Upper lobe of left lung (tissue), 6 donors: ENCODE results near the gene ZNF557. TPM values are rescaled to one million over a fixed set of nuclear protein-coding genes. Genes with fewer than 3 reads are reported as not detected.
A peak's percentile ranks its signal among the peaks of the same experiment; 100 is the strongest.

Experiments used
- ATAC-seq, 2 donors: fragments of 200-7000 bp; cut with Tn5 transposase; one replicate each; pipeline ENCODE4 v1.9.1; 2022; ENCODE audit warnings: mild to moderate bottlenecking in 2 of 2, moderate library complexity in 2 of 2; ENCODE audit not compliant: low FRiP score in 2 of 2
- DNase-seq, 2 donors: peaks; one replicate each; pipeline ENCODE4 v3.0.0-alpha.2; 2019 to 2020
- H3K27ac ChIP-seq, 4 donors: fragments of 200-600 bp; sonication (generic); one replicate each; pipeline ENCODE4 v1.5.1; 2016 to 2019
- H3K27me3 ChIP-seq, 4 donors: fragments of 200-600 bp; sonication (generic); one replicate each; pipeline ENCODE4 v1.5.1; 2017 to 2019
- H3K36me3 ChIP-seq, 4 donors: fragments of 200-600 bp; sonication (generic); one replicate each; pipeline ENCODE4 v1.5.1; 2016 to 2019
- H3K4me1 ChIP-seq, 4 donors: fragments of 200-600 bp; sonication (generic); one replicate each; pipeline ENCODE4 v1.5.1; 2018 to 2019
- H3K4me3 ChIP-seq, 4 donors: fragments of 200-600 bp; sonication (generic); one replicate each; pipeline ENCODE4 v1.5.1; 2017 to 2019; ENCODE audit warnings: mild to moderate bottlenecking in 2 of 4, moderate library complexity in 1 of 4
- H3K9me3 ChIP-seq, 4 donors: fragments of 200-600 bp; sonication (generic); one replicate each; pipeline ENCODE4 v1.5.1; 2018 to 2019
- CTCF ChIP-seq, 6 experiments: fragments of 450-650 bp in 4 of 6; fragments of 200-600 bp in 2 of 6; sonication (generic) in 2 of 6; IDR thresholded peaks; one replicate each; pipeline ENCODE4 v1.5.1; 2016 to 2019; ENCODE audit warnings: antibody characterized with exemption in 6 of 6
- EP300 ChIP-seq, 4 donors: sonication (generic); formaldehyde crosslinking; IDR thresholded peaks; one replicate each; pipeline ENCODE4 v1.5.1; 2017; ENCODE audit warnings: antibody characterized with exemption in 4 of 4, control low read depth in 2 of 4
- POLR2A ChIP-seq, 4 donors: fragments of 450-650 bp; IDR thresholded peaks; one replicate each; pipeline ENCODE4 v1.5.1; 2016 to 2017; ENCODE audit warnings: antibody characterized with exemption in 4 of 4, mild to moderate bottlenecking in 2 of 4
- POLR2AphosphoS5 ChIP-seq, 2 donors: sonication (generic); formaldehyde crosslinking; IDR thresholded peaks; one replicate each; pipeline ENCODE4 v1.5.1; 2017; ENCODE audit warnings: antibody characterized with exemption in 2 of 2
- WGBS, 2 donors: methylation state at CpG; one replicate each; pipeline ENCODE4 v1.1.5; 2017 to 2018; 5-methylcytosine and 5-hydroxymethylcytosine counted together
- total RNA-seq, 6 donors: library from RNA; depleted of rRNA in 4 of 6; stranded (reverse); fragments of >200 nt in 4 of 6; gene quantifications; one replicate each; pipeline versions ENCODE4 v1.1.0 to v1.2.1, GENCODE V29; 2016 to 2021
- donor health status: DM: no; HTN: no; CAD: no; lungs with moderate emphysema.
- donor health status: DM: no; HTN: yes; CAD: no; lungs with severe emphysema.

Gene ZNF557
- total RNA-seq, 6 donors from 2014 or later = 2.4 to 22.0 (median 9.9) TPM

GRCh38 chr19:7115721-7116120 is 46.2 kb downstream of the ZNF557 start:
- Histone ChIP-seq H3K9me3 (no peaks in the 10 kb centered on the region), H3K36me3 (peaks cover 4 to 40% (median 14%) of the 10 kb centered on the region in 4 donors), H3K27ac (no peak overlapping the region), H3K4me3 (no peak overlapping the region), H3K27me3 (no peaks in the 10 kb centered on the region), H3K4me1 (no peaks in the 10 kb centered on the region)
- DNase-seq = no peak
- 75 to 82% methylated on average over 5 to 6 of the region's 6 CpGs for WGBS, 2 donors
- no peak for TF ChIP-seq CTCF (IDR thresholded peaks at IDR 0.05)
- no peak for TF ChIP-seq POLR2AphosphoS5 (IDR thresholded peaks at IDR 0.05)
- TF ChIP-seq POLR2A (IDR thresholded peaks at IDR 0.05) = no peak
- no peak for TF ChIP-seq EP300 (IDR thresholded peaks at IDR 0.05)
- ATAC-seq = no peak

- no peak for ATAC-seq
- Histone ChIP-seq H3K27ac (no peak overlapping the region), H3K9me3 (no peaks in the 10 kb centered on the region), H3K27me3 (no peaks in the 10 kb centered on the region), H3K4me3 (no peak overlapping the region), H3K4me1 (no peaks in the 10 kb centered on the region), H3K36me3 (peaks cover 10 to 55% (median 26%) of the 10 kb centered on the region in 4 donors)
- TF ChIP-seq CTCF (IDR thresholded peaks at IDR 0.05) (no peak), POLR2A (IDR thresholded peaks at IDR 0.05) (no peak), POLR2AphosphoS5 (IDR thresholded peaks at IDR 0.05) (no peak)
- 86 to 91% methylated on average over 10 to 11 of the region's 11 CpGs for WGBS, 2 donors
- DNase-seq = no peak
Measured at GRCh38 chr19:7117248-7117647, 47.7 kb downstream of the ZNF557 start.

DNA sequence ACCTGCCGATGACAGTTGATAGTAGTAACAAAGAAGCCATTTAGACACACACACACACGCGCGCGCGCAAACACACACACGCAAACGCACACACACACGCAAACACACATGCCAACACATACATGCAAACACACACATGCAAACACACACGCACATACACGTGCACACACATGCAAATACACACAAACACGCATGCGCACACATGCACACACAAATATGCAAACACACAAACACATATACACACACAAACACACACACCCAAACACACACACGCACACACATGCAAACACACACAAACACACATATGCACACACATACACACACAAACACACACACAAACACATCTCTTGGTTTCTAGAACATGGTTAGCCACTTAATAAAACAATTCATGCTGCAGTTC is 50.1 kb downstream of the ZNF557 start:
- H3K4me1 ChIP-seq = no peaks in the 10 kb centered on the region
- H3K36me3 ChIP-seq = peaks cover 14 to 63% (median 34%) of the 10 kb centered on the region in 4 donors
- H3K4me3 ChIP-seq = no peak overlapping the region
- TF ChIP-seq POLR2A (IDR thresholded peaks at IDR 0.05) (no peak), EP300 (IDR thresholded peaks at IDR 0.05) (no peak), CTCF (IDR thresholded peaks at IDR 0.05) (no peak), POLR2AphosphoS5 (IDR thresholded peaks at IDR 0.05) (no peak)
- 87 to 94% methylated on average over 14 of the region's 14 CpGs for WGBS, 2 donors
- no peaks in the 10 kb centered on the region for H3K9me3 ChIP-seq
- ATAC-seq (no peak), DNase-seq (peak in 1 of 2 donors; percentile 25)
- H3K27ac ChIP-seq = no peak overlapping the region
- no peaks in the 10 kb centered on the region for H3K27me3 ChIP-seq

DNA sequence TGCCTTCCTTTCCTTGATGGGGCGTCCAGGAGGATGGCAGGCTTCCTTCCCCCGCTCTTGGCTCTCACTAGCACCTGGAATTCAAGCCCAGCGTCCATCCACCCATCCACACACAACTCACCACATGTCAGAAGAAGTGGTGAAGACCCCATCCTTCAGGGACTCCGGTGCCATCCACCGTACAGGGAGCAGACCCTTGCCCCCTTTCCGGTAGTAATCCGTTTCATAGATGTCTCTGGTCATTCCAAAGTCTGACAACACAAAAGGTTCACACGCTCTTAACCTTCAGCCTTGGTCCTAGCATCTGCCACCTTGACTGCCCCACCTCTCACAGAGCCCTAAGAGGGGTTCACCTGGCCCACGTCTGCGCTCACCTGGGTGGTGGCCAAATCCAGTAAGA is 51.0 kb downstream of the ZNF557 start:
- WGBS, 2 donors = 92 to 95% methylated on average over 10 of the region's 10 CpGs
- Histone ChIP-seq H3K27ac (no peak overlapping the region), H3K4me3 (no peak overlapping the region), H3K36me3 (peaks cover 20 to 70% (median 43%) of the 10 kb centered on the region in 4 donors), H3K9me3 (peaks cover 0 to 5% (median 1%) of the 10 kb centered on the region in 4 donors), H3K27me3 (no peaks in the 10 kb centered on the region), H3K4me1 (no peaks in the 10 kb centered on the region)
- TF ChIP-seq EP300 (IDR thresholded peaks at IDR 0.05) (no peak), CTCF (IDR thresholded peaks at IDR 0.05) (no peak), POLR2A (IDR thresholded peaks at IDR 0.05) (no peak), POLR2AphosphoS5 (IDR thresholded peaks at IDR 0.05) (no peak)
- DNase-seq = no peak
- no peak for ATAC-seq

- ATAC-seq (no peak), DNase-seq (peak in 1 of 2 donors; percentile 62)
- peaks cover 9 to 21% (median 15%) of the 10 kb centered on the region in 4 donors for H3K9me3 ChIP-seq
- H3K27me3 ChIP-seq = no peaks in the 10 kb centered on the region
- H3K36me3 ChIP-seq = peaks cover 38 to 77% (median 53%) of the 10 kb centered on the region in 4 donors
- WGBS, 2 donors = 93 to 97% methylated on average over 9 to 14 of the region's 16 CpGs
- TF ChIP-seq POLR2AphosphoS5 (IDR thresholded peaks at IDR 0.05) (no peak), POLR2A (IDR thresholded peaks at IDR 0.05) (no peak), EP300 (IDR thresholded peaks at IDR 0.05) (no peak), CTCF (IDR thresholded peaks at IDR 0.05) (no peak)
- H3K4me1 ChIP-seq = no peaks in the 10 kb centered on the region
- no peak overlapping the region for H3K4me3 ChIP-seq
- H3K27ac ChIP-seq = no peak overlapping the region
Measured at GRCh38 chr19:7122701-7123100, 53.2 kb downstream of the ZNF557 start.
